NB4 (cell line): ENCODE data around the gene LRWD1.

ENCODE experiments used
- POLR2A ChIP-seq: IDR thresholded peaks from 2 replicates; pipeline ENCODE4 v1.6.1; 2011; ENCODE audit warnings: mild to moderate bottlenecking; ENCODE audit not compliant: insufficient read length; ENCODE audit errors: extremely low read depth
- TF ChIP-seq, protein P1 (sequence below): IDR thresholded peaks from one replicate; pipeline ENCODE4 v1.5.1; 2012; ENCODE audit warnings: low read depth, low read length
- TF ChIP-seq, protein P2 (sequence below): IDR thresholded peaks from 2 replicates; pipeline ENCODE4 v1.6.1; 2011; ENCODE audit warnings: low read depth, low read length

DNA sequence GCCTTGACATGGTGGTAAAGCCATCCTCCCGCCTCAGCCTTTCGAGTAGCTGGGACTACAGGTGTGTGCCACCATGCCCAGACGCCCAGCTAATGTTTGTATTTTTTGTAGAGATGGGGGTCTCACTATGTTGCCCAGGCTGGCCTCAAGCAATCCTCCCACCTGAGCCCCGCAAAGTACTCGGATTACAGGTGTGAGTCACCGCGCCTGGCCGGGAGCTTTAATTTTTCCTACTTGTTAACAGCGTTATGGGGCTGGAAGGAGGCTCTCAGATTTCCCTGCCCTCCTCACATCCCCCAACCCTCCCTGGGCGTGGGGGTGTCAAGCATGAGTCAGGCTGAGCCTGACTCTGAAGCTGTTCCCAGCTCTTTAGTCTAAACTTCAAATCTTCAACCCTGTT is 8.5 kb upstream of the LRWD1 start:
- TF ChIP-seq, protein P1, sequence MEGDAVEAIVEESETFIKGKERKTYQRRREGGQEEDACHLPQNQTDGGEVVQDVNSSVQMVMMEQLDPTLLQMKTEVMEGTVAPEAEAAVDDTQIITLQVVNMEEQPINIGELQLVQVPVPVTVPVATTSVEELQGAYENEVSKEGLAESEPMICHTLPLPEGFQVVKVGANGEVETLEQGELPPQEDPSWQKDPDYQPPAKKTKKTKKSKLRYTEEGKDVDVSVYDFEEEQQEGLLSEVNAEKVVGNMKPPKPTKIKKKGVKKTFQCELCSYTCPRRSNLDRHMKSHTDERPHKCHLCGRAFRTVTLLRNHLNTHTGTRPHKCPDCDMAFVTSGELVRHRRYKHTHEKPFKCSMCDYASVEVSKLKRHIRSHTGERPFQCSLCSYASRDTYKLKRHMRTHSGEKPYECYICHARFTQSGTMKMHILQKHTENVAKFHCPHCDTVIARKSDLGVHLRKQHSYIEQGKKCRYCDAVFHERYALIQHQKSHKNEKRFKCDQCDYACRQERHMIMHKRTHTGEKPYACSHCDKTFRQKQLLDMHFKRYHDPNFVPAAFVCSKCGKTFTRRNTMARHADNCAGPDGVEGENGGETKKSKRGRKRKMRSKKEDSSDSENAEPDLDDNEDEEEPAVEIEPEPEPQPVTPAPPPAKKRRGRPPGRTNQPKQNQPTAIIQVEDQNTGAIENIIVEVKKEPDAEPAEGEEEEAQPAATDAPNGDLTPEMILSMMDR = no peak
- no peak for TF ChIP-seq POLR2A
- TF ChIP-seq, protein P2, sequence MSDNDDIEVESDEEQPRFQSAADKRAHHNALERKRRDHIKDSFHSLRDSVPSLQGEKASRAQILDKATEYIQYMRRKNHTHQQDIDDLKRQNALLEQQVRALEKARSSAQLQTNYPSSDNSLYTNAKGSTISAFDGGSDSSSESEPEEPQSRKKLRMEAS = no peak
